Testis (tissue), 3 donors: ENCODE results near the gene DPF3. TPM values are rescaled to one million over a fixed set of nuclear protein-coding genes. Genes with fewer than 3 reads are reported as not detected.

Experiments used
- DNase-seq: peaks from one replicate; pipeline ENCODE4 v3.0.0-alpha.2; 2019
- H3K27ac ChIP-seq, 2 donors: fragments of 200-600 bp; sonication (generic); one replicate each; pipeline ENCODE4 v1.5.1; 2019
- H3K27me3 ChIP-seq: fragments of 200-600 bp; sonication (generic); one replicate; pipeline ENCODE4 v1.5.1; 2019
- H3K36me3 ChIP-seq: fragments of 200-600 bp; sonication (generic); one replicate; pipeline ENCODE4 v1.5.1; 2017; ENCODE audit warnings: low read depth; ENCODE audit errors: missing control alignments
- H3K4me1 ChIP-seq: fragments of 200-600 bp; sonication (generic); one replicate; pipeline ENCODE4 v1.5.1; 2019
- H3K4me3 ChIP-seq, 2 donors: fragments of 200-600 bp; sonication (generic); one replicate each; pipeline ENCODE4 v1.5.1; 2017 to 2019
- H3K9me3 ChIP-seq: fragments of 200-600 bp; sonication (generic); one replicate; pipeline ENCODE4 v1.5.1; 2017
- POLR2A ChIP-seq: fragments of 450-650 bp; IDR thresholded peaks from one replicate; pipeline ENCODE4 v1.6.1; 2017; ENCODE audit warnings: antibody characterized with exemption, mild to moderate bottlenecking, moderate library complexity
- WGBS, 2 donors: methylation state at CpG; one replicate each; pipeline ENCODE4 v1.1.5; 2018; 5-methylcytosine and 5-hydroxymethylcytosine counted together
- intact Hi-C: fragments of 100-400 bp; cut with DNase I; formaldehyde crosslinking; loops from one replicate; pipeline ENCODE4 v1.15.1; 2023; ENCODE audit warnings: low total_unique reads
- polyA plus RNA-seq: library from polyadenylated mRNA; stranded (reverse); fragments of 350-450 nt; fragmentation: Illumina TruSeq; extraction: RNeasy Lipid Tissue Mini Kit (QIAGEN cat#74804); gene quantifications from one replicate; pipeline ENCODE4 v1.2.3, GENCODE V29; 2014; ENCODE audit warnings: low read depth, low replicate concordance; ENCODE audit not compliant: insufficient read depth
- total RNA-seq, 2 donors: library from RNA; depleted of rRNA; stranded (reverse); fragments of >200 nt; gene quantifications; one replicate each; pipeline ENCODE4 v1.2.3, GENCODE V29; 2016
- TF ChIP-seq, protein P1 (sequence below), 3 experiments: fragments of 450-650 bp in 2 of 3; fragments of 200-600 bp in 1 of 3; sonication (generic) in 1 of 3; IDR thresholded peaks; one replicate each; pipeline ENCODE4 v1.5.1; 2016 to 2019; ENCODE audit warnings: antibody characterized with exemption in 3 of 3, mild to moderate bottlenecking in 2 of 3, moderate library complexity in 1 of 3

The DPF3 gene
- total and polyA plus RNA-seq, 3 donors from 2014 or later: 14.6 to 41.6 (median 26.4) TPM

DNA sequence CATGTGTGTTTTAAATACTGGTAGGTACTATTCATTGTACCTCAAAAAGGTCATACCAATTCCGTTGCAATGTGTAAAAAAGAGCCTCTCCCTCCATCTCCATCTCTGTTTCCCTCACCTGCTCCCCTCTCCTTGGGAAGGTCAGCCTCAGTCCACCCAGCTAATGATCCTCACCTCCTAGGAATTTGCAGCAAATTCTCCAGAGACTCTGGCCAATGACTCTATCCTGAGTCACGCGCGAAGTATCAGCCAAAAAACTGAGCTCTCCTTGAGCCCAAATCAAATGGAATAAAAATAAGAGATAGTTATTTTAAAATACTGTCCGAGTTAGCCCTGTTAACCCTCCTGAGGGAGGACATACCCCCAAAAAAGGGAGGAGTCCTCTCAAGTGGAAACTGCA lies 148.4 kb downstream of the DPF3 start:
- Histone ChIP-seq H3K36me3 (no peaks in the 10 kb centered on the region), H3K27me3 (no peaks in the 10 kb centered on the region), H3K4me1 (peaks cover 20% of the 10 kb centered on the region), H3K9me3 (no peaks in the 10 kb centered on the region), H3K27ac (no peak overlapping the region), H3K4me3 (no peak overlapping the region)
- TF ChIP-seq, protein P1, sequence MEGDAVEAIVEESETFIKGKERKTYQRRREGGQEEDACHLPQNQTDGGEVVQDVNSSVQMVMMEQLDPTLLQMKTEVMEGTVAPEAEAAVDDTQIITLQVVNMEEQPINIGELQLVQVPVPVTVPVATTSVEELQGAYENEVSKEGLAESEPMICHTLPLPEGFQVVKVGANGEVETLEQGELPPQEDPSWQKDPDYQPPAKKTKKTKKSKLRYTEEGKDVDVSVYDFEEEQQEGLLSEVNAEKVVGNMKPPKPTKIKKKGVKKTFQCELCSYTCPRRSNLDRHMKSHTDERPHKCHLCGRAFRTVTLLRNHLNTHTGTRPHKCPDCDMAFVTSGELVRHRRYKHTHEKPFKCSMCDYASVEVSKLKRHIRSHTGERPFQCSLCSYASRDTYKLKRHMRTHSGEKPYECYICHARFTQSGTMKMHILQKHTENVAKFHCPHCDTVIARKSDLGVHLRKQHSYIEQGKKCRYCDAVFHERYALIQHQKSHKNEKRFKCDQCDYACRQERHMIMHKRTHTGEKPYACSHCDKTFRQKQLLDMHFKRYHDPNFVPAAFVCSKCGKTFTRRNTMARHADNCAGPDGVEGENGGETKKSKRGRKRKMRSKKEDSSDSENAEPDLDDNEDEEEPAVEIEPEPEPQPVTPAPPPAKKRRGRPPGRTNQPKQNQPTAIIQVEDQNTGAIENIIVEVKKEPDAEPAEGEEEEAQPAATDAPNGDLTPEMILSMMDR (IDR thresholded peaks at IDR 0.05): no peak
- no peak for TF ChIP-seq POLR2A
- WGBS, 2 donors: 64 to 72% methylated on average over 5 of the region's 5 CpGs
- intact Hi-C loops: no loop called here
- no peak for DNase-seq

DNA sequence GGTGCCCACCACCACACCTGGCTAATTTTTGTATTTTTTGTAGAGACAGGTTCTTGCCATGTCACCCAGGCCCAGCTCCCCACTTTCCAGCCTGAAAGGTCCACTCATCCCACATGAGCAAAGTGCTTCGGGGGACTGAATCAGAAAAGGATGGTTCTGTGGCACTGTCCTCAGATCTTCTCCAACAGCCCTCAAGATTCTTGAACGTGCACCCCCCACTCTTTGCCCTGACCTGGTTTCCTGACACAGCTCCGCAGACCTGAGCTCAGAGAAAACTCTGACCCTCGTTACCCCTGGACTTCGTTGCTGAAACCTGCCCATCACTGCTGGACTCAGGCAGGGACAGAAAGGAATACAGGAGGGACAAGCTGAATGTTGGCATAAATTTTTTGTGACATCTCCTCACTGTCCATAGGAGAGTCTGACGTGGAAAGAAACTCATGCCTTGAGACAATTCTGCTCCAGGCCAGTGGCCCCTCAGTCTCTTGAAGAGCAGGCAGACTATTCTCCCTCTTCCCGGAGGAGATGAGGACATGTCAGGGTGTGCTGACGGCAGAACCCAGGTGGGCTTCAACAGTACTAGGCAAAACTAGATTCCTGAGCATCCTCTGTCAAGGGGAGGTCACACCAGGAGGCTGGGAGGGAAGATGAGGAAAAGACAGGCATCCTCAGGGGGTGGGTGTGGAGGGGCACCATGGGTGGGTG lies 149.3 kb downstream of the DPF3 start:
- Histone ChIP-seq H3K27ac (no peak overlapping the region), H3K4me3 (no peak overlapping the region), H3K27me3 (no peaks in the 10 kb centered on the region), H3K36me3 (no peaks in the 10 kb centered on the region), H3K9me3 (no peaks in the 10 kb centered on the region), H3K4me1 (peaks cover 20% of the 10 kb centered on the region)
- WGBS, 2 donors: 86% methylated on average over 8 of the region's 8 CpGs
- TF ChIP-seq POLR2A: no peak
- DNase-seq: no peak
- intact Hi-C loops: no loop called here

DNA sequence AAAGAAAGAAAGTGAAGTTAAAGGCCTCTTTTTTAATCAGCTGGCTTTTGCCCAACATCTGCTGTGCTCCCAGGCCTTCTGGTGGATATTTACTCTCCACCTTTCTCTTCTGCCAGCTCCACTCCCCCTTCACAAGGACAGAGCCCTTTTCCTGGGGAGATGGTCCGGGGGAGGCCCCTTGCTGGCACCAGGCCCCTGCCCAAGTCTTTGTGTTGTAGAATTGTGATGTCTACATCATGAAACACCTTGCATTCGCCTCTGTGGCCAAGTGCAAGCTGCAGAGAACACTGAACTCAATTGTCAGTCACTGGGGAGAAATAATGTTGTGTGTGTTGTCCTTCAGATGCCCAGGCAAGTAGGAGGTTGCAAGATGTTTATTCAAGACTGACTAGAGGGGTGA lies 150.3 kb downstream of the DPF3 start:
- Histone ChIP-seq H3K36me3 (no peaks in the 10 kb centered on the region), H3K4me1 (peaks cover 20% of the 10 kb centered on the region), H3K9me3 (no peaks in the 10 kb centered on the region), H3K4me3 (no peak overlapping the region), H3K27me3 (no peaks in the 10 kb centered on the region), H3K27ac (peak overlapping the region; percentile 2 to 45)
- peak; percentile 70 for DNase-seq
- WGBS, 2 donors: 27 to 35% methylated on average over 2 of the region's 2 CpGs
- intact Hi-C loops: no loop called here
- TF ChIP-seq, protein P1 (IDR thresholded peaks at IDR 0.05): no peak
- no peak for TF ChIP-seq POLR2A

DNA sequence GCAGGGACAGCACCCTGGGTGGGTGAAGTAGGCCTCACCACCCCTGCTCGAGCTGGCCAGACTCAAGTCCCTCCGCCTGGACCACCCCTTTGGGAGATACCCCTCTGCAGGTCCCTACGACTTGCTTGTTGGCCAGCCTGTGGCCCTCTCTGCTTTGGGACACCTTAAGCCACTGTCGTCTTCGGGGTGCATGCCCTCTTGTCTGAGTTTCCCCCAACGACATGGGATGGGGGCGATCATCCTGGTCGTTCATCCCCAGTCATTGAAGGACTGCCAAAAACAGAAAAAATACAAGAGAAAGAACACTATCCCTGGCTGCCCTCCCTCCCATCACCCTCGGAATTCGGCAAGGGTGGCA lies 151.1 kb downstream of the DPF3 start:
- peaks cover 20% of the 10 kb centered on the region for H3K4me1 ChIP-seq
- H3K27me3 ChIP-seq: no peaks in the 10 kb centered on the region
- H3K27ac ChIP-seq: peak overlapping the region; percentile 2 to 45
- TF ChIP-seq POLR2A: no peak
- TF ChIP-seq, protein P1 (IDR thresholded peaks at IDR 0.05): no peak
- intact Hi-C loops: no loop called here
- no peak overlapping the region for H3K4me3 ChIP-seq
- H3K9me3 ChIP-seq: no peaks in the 10 kb centered on the region
- H3K36me3 ChIP-seq: no peaks in the 10 kb centered on the region
- DNase-seq: no peak
- 74 to 90% methylated on average over 9 to 10 of the region's 10 CpGs for WGBS, 2 donors

DNA sequence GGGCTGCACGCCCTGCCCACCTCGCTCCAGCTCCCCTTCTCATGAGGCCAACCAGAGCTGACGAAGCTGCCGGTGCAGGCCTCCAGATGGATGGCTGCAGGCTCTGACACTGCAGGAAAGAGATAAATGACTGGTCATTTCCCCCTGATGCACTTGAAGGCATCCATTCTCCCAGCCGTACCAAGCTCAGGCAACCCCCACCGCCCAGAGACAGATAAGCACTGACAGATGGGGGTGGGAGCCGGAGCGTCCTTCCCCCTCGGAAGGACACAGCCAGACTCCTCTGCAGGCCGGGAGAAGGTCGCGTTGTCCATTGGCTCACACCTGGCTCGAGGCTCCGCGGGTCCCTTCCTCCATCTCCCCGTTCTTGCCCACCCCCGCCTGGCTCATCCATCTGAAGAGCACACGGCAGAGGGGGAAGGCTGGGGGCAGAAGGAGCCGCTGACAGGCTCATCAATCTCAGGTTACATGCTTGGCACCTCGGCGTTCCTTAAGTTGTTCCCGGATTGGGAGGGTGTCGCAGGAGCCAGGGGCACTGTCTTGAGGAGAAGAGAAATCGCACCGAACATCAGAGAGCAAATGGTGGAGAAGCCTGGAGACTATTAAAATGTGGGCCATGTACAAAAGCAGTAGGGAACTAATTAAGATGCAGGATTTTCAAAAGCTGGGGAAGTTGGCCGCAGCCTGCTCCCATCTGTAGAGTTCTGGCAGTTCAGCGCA lies 151.6 kb downstream of the DPF3 start:
- no peaks in the 10 kb centered on the region for H3K36me3 ChIP-seq
- no peaks in the 10 kb centered on the region for H3K9me3 ChIP-seq
- H3K27ac ChIP-seq: no peak overlapping the region
- 72 to 76% methylated on average over 24 to 27 of the region's 27 CpGs for WGBS, 2 donors
- intact Hi-C loops: no loop called here
- H3K4me3 ChIP-seq: no peak overlapping the region
- peak; percentile 28 for DNase-seq
- H3K27me3 ChIP-seq: no peaks in the 10 kb centered on the region
- no peak for TF ChIP-seq POLR2A
- TF ChIP-seq, protein P1 (IDR thresholded peaks at IDR 0.05): no peak
- peaks cover 20% of the 10 kb centered on the region for H3K4me1 ChIP-seq
